ENCODE results near the gene NTM.

The NTM gene

GRCh38 chr11:131615611-131616010 lies 245.2 kb downstream of the NTM start:
- no peak for TF ChIP-seq FOXA1 (IDR thresholded peaks at IDR 0.05)
- no peak for DNase-seq (ENCODE audit: extremely low spot score)
- POLR2A ChIA-PET: no interaction called here
- CTCF ChIA-PET: no interaction called here

DNA sequence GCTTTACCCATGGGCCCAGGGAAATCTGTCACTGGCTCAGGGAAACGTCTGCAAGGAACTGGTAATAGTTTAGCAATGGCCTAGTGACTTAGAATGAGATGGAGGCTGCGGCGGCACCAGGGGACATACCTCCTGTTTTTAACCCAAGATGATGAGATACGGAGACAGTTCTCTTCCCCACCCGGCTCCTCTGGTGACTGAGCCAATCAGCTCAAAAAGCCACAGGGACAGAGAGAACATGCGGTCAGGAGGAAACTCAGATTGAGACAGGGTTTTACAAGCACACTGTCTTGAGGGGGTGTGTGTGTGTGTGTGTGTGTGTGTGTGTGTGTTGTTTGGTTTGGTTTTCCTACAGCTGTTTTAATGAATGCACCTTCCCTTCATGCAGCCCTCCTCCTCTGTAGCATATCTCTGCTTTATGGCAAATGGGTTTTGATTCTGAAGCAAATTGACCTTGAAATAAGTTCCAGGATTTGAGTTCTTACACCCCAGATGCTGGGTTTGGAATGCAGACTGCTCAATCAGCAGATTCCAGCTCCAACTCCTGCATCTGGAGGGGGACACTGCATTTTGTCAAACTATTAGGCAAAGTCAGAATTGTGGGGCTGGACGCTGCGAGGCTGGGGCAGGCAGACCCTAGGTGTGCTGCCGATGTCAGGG lies 246.2 kb downstream of the NTM start:
- no peak for DNase-seq (ENCODE audit: extremely low spot score)
- ChIA-PET CTCF (no interaction called here), POLR2A (no interaction called here)
- no peak for TF ChIP-seq SUZ12 (IDR thresholded peaks at IDR 0.05)
- TF ChIP-seq HDGF (IDR thresholded peaks at IDR 0.05; ENCODE audit: borderline replicate concordance): no peak
- no peak for TF ChIP-seq NFRKB (IDR thresholded peaks at IDR 0.05)
- no peak for TF ChIP-seq ZNF384 (IDR thresholded peaks at IDR 0.05)
- no peak for TF ChIP-seq TARDBP (IDR thresholded peaks at IDR 0.05)
- no peak for TF ChIP-seq PKNOX1 (IDR thresholded peaks at IDR 0.05)
- TF ChIP-seq FOXM1 (IDR thresholded peaks at IDR 0.05; ENCODE audit: borderline replicate concordance): no peak
- TF ChIP-seq ELF4 (IDR thresholded peaks at IDR 0.05): no peak
- no peak for TF ChIP-seq BHLHE40 (IDR thresholded peaks at IDR 0.05; ENCODE audit: borderline replicate concordance)

DNA sequence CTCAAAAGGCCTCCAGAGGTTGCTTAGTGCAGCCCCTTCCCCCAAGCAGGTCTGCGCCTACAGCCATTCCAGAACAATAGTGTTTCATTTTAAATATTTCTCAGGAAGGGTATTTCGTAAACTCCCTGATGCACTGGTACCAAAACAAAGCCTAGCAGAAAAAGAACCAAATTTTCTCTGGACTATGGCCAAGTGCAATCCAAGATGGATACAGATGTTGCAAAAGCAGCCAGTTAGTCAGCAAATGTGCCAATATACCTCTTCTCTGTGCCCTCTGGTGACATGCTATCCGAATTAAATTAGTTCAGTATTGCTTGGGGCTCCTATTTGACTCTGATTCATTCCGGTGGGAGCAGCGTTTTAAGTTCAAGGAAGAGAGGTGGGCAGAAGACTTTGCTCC lies 247.8 kb downstream of the NTM start:
- CTCF ChIA-PET: no interaction called here
- no peak for DNase-seq (ENCODE audit: extremely low spot score)
- POLR2A ChIA-PET: no interaction called here
- TF ChIP-seq ELF4 (IDR thresholded peaks at IDR 0.05) (no peak), FOXM1 (IDR thresholded peaks at IDR 0.05; ENCODE audit: borderline replicate concordance) (no peak), PKNOX1 (IDR thresholded peaks at IDR 0.05) (no peak), SP1 (IDR thresholded peaks at IDR 0.05) (no peak), L3MBTL2 (conservative IDR thresholded peaks at IDR 0.05) (no peak), BHLHE40 (IDR thresholded peaks at IDR 0.05; ENCODE audit: borderline replicate concordance) (no peak), ARNT (IDR thresholded peaks at IDR 0.05) (no peak), TARDBP (IDR thresholded peaks at IDR 0.05) (no peak), FOXA1 (IDR thresholded peaks at IDR 0.05) (no peak)

GRCh38 chr11:131622193-131622592 lies 251.8 kb downstream of the NTM start:
- ChIA-PET POLR2A (no interaction called here), CTCF (no interaction called here)
- TF ChIP-seq PKNOX1 (IDR thresholded peaks at IDR 0.05): no peak
- no peak for TF ChIP-seq ZNF384 (IDR thresholded peaks at IDR 0.05)
- TF ChIP-seq SUZ12 (IDR thresholded peaks at IDR 0.05): no peak
- TF ChIP-seq LEF1 (IDR thresholded peaks at IDR 0.05; ENCODE audit: borderline replicate concordance): no peak
- no peak for TF ChIP-seq CTBP1 (IDR thresholded peaks at IDR 0.05; ENCODE audit: borderline replicate concordance)
- TF ChIP-seq ELF4 (IDR thresholded peaks at IDR 0.05): no peak
- no peak for TF ChIP-seq ARNT (IDR thresholded peaks at IDR 0.05)
- no peak for DNase-seq (ENCODE audit: extremely low spot score)

DNA sequence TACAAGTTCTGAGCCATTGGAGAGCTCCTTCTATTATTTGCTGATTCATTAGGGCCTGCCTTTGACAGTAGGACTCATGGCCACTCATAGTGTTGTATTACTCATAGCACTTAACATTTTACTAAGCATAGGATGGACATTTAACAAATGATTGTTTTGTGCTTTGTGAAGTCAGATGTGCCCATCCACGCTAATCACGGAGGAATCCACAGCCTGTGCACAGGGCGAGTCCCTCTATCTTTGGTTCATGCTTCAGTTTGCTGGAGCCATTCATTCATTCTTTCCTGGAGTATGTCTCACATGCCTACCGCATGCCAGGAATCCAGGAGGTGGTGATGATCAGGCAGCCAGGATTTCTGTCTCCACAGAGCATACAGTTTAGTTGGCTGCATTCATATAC lies 254.1 kb downstream of the NTM start:
- no peak for DNase-seq (ENCODE audit: extremely low spot score)
- ChIA-PET CTCF (no interaction called here), POLR2A (no interaction called here)
- no peak for TF ChIP-seq ZNF384 (IDR thresholded peaks at IDR 0.05)
- TF ChIP-seq PKNOX1 (IDR thresholded peaks at IDR 0.05): no peak
- TF ChIP-seq HDGF (IDR thresholded peaks at IDR 0.05; ENCODE audit: borderline replicate concordance): no peak
- no peak for TF ChIP-seq SUZ12 (IDR thresholded peaks at IDR 0.05)
- no peak for TF ChIP-seq CTBP1 (IDR thresholded peaks at IDR 0.05; ENCODE audit: borderline replicate concordance)
- no peak for TF ChIP-seq FOXM1 (IDR thresholded peaks at IDR 0.05; ENCODE audit: borderline replicate concordance)
- TF ChIP-seq TARDBP (IDR thresholded peaks at IDR 0.05): no peak
- TF ChIP-seq L3MBTL2 (conservative IDR thresholded peaks at IDR 0.05): no peak
- no peak for TF ChIP-seq ARNT (IDR thresholded peaks at IDR 0.05)
- no peak for TF ChIP-seq FOXA1 (IDR thresholded peaks at IDR 0.05)
- TF ChIP-seq LEF1 (IDR thresholded peaks at IDR 0.05; ENCODE audit: borderline replicate concordance): no peak
- TF ChIP-seq SP1 (IDR thresholded peaks at IDR 0.05): no peak
- no peak for TF ChIP-seq ELF4 (IDR thresholded peaks at IDR 0.05)
- TF ChIP-seq NFRKB (IDR thresholded peaks at IDR 0.05): no peak
- TF ChIP-seq BHLHE40 (IDR thresholded peaks at IDR 0.05; ENCODE audit: borderline replicate concordance): no peak
- no peak for TF ChIP-seq FOXK2 (IDR thresholded peaks at IDR 0.05)

GRCh38 chr11:131626788-131627187 lies 256.4 kb downstream of the NTM start:
- no peak for DNase-seq (ENCODE audit: extremely low spot score)
- CTCF ChIA-PET: no interaction called here
- POLR2A ChIA-PET: no interaction called here
- no peak for TF ChIP-seq BHLHE40 (IDR thresholded peaks at IDR 0.05; ENCODE audit: borderline replicate concordance)
- no peak for TF ChIP-seq NFRKB (IDR thresholded peaks at IDR 0.05)
- TF ChIP-seq LEF1 (IDR thresholded peaks at IDR 0.05; ENCODE audit: borderline replicate concordance): no peak
- TF ChIP-seq SP1 (IDR thresholded peaks at IDR 0.05): no peak

GRCh38 chr11:131628739-131629138 lies 258.3 kb downstream of the NTM start:
- ChIA-PET POLR2A (no interaction called here), CTCF (no interaction called here)
- no peak for TF ChIP-seq BHLHE40 (IDR thresholded peaks at IDR 0.05; ENCODE audit: borderline replicate concordance)
- DNase-seq (ENCODE audit: extremely low spot score): no peak
